Kidney tubule cell (primary cell): Measurements from ENCODE around the gene FOXK2.
A peak's percentile ranks its signal among the peaks of the same experiment; 100 is the strongest.

ENCODE experiments used
- DNase-seq: peaks from one replicate; pipeline ENCODE4 v3.0.0-alpha.2; 2018; ENCODE audit warnings: low spot score

FOXK2 gene

GRCh38 chr17:82590881-82591539 is 71.5 kb downstream of the FOXK2 start:
- DNase-seq = no peak

DNA sequence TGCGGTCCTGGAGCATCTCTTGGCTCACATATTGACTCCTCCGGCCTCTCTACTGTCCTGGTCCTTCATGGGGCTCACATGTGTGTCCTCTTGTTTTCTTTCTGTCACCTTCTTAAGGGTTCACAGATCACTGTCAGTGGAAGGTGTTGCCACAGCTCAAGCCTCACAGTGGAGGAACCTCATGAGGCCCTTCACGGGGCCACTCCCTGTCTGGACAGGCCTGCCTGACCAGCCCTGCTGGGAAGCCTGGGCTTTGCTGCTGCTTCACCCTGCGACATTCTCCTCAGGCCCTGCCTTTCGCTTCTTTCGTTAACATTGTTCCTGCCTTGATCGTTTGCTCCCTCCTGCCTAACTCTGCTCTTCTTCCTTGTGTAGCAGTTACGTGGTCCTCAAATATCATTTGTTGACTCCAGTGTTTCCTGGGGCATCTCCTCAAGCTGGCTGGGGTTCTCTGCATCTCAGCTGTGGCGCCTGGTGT is 72.8 kb downstream of the FOXK2 start:
- no peak for DNase-seq

GRCh38 chr17:82592767-82593589 is 73.4 kb downstream of the FOXK2 start:
- DNase-seq = peak; percentile 78

GRCh38 chr17:82593590-82594087 is 74.1 kb downstream of the FOXK2 start:
- no peak for DNase-seq

- no peak for DNase-seq
Measured at GRCh38 chr17:82594571-82594970, 75.0 kb downstream of the FOXK2 start.

DNA sequence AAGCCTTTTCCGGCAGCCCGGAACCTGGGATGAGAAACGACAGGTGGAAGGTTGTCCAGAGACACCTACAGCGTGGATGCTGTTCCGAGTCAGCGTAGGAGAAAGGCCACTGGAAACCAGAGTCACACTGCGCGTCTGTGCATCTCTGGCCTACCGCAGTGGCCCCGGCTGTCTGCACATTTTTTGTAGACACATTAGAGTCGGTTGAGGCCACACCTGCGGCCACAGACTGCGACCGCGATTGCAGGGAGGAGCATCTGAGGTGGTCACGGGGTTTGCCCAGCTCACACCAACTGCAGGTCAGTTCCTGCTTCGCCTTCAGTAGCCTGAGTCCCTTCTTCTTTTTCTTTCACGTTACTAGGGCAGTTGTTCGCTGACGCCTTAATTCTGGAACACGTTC is 76.4 kb downstream of the FOXK2 start:
- peak; percentile 32 for DNase-seq

GRCh38 chr17:82596296-82596695 is 76.8 kb downstream of the FOXK2 start:
- DNase-seq = no peak

GRCh38 chr17:82596837-82597672 is 77.5 kb downstream of the FOXK2 start:
- DNase-seq = no peak

- peak; percentile 71 for DNase-seq
Measured at GRCh38 chr17:82598256-82599119, 79.0 kb downstream of the FOXK2 start.

DNA sequence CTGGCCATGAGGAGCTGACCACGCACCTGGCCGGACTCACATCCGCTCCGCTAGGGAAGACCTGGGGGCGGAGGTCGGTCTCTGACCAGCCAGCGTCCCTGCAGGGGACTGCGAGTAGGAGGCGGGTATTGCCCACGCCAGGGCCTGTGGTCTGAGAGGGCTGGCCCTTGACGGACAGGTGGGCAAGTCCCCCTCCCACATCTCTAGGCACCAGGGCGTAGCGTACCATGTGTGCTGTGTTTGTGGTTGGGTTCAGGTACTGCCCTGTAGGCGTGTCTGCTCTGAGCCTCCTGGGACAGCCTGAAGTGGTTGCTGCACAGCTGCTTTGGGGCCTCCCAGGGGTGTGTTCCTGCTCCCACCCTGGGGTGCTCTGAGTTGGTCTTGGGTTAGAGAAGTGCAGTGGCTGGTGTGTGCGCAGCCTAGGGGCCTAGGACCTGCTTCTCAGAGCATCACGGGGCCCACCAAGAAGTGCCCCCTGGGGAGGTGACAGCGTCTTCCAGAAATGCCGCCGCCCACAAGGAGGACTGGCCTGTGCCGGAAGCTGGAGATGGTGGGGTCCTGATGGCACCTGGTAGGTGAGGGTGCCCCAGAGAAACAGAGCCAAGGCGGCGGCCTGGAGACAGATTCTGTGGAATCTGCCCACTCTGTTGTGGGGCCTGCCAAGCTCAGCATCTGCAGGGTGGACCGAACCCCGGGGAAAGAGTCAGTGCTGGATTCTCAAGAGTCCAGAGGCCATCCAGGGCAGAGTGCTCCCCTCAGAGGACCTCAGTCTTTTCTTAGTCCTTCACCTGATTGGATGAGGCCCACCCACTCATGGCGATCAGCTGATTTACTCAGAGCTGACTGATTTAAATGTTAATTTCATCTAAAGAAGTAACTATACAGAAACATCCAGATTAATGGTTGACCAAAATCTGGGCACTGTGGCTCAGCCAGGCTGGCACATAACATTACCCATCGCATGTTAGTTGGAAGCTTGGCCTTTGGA is 80.4 kb downstream of the FOXK2 start:
- no peak for DNase-seq

GRCh38 chr17:82600731-82601446 is 81.4 kb downstream of the FOXK2 start:
- no peak for DNase-seq

DNA sequence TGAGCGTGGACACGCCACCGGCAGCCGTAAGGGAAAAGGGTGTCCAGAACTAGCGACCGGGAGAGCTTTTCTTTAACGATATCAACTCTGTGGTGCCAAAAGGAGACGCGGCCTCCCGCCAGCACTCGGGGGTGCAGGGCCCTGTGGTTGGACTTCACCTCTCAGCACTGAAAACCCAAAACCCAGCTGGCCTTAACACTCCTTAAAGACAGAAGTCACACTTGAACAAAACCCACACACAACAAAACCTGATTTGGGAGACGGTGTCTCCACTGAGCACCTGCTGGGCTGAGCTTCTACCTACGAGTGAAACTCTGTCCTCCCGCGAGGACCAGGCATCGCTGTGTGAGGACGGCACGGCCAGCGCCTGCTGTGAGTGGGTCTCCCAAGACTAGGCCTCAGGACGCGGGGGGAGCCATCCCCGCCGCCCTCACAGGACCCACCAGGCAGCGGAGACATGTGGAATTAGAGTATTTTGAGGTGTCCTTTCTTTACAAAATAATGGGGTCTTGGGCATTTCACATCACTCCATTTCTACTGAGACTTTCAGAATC is 82.0 kb downstream of the FOXK2 start:
- no peak for DNase-seq

GRCh38 chr17:82602487-82602886 is 83.0 kb downstream of the FOXK2 start:
- DNase-seq = no peak

- DNase-seq = no peak
Measured at GRCh38 chr17:82602986-82603710, 83.6 kb downstream of the FOXK2 start.

- DNase-seq = peak; percentile 52
Measured at GRCh38 chr17:82603981-82604448, 84.5 kb downstream of the FOXK2 start.

GRCh38 chr17:82604532-82604931 is 85.0 kb downstream of the FOXK2 start:
- no peak for DNase-seq

- no peak for DNase-seq
Measured at GRCh38 chr17:82605939-82606600, 86.5 kb downstream of the FOXK2 start.

GRCh38 chr17:82608816-82609215 is 89.3 kb downstream of the FOXK2 start:
- no peak for DNase-seq
